IMR-90 (cell line): ENCODE measurements around the gene NHLRC2. TPM values are rescaled to one million over a fixed set of nuclear protein-coding genes. Genes with fewer than 3 reads are reported as not detected.

Experiments
- ATAC-seq: fragments of 200-7000 bp; cut with Tn5 transposase; 2 replicates; pipeline ENCODE4 v1.9.1; 2020; ENCODE audit warnings: low read depth, mild to moderate bottlenecking, moderate library complexity
- BruUV-seq: library from RNA; stranded (reverse); fragments of 400-500 nt; replicated peaks from 2 replicates; lab custom pipeline; 2021; lab: Mats Ljungman, UMichigan
- CTCF ChIA-PET: fragments of 300-600 bp; formaldehyde crosslinking; extraction: SDS; loops from one replicate; lab custom pipeline; 2021; ENCODE audit warnings: antibody characterized with exemption; lab: Yijun Ruan, JAX
- POLR2A ChIA-PET: fragments of 300-600 bp; sonication (Branson Sonifier 250); formaldehyde crosslinking; loops from one replicate; lab custom pipeline; 2022; ENCODE audit warnings: antibody characterized with exemption; ENCODE audit not compliant: unreplicated experiment; lab: Charles Lee
- DNase-seq: peaks from one replicate; pipeline ENCODE4 v3.0.0; 2013
- H2AFZ ChIP-seq: replicated peaks from 2 replicates; pipeline ENCODE3; 2013; ENCODE audit warnings: low read length, mild to moderate bottlenecking; ENCODE audit not compliant: poor library complexity
- H2AK5ac ChIP-seq: 2 replicates; pipeline ENCODE4 v1.6.1; 2013; ENCODE audit warnings: low read depth, low read length, inconsistent platforms
- H2AK9ac ChIP-seq: replicated peaks from 2 replicates; pipeline ENCODE3; 2013; ENCODE audit warnings: mild to moderate bottlenecking, low read depth, low read length, moderate library complexity; ENCODE audit not compliant: poor library complexity
- H2BK120ac ChIP-seq: 2 replicates; pipeline ENCODE4 v1.6.1; 2013; ENCODE audit warnings: low read depth, low read length, inconsistent platforms
- H2BK15ac ChIP-seq: 3 replicates; pipeline ENCODE4 v1.6.1; 2013; ENCODE audit warnings: low read depth, low read length, inconsistent platforms
- H2BK20ac ChIP-seq: 2 replicates; pipeline ENCODE4 v1.6.1; 2013; ENCODE audit warnings: low read depth, mild to moderate bottlenecking, inconsistent platforms, low read length, moderate library complexity
- H2BK5ac ChIP-seq: 2 replicates; pipeline ENCODE4 v1.6.1; 2013; ENCODE audit warnings: mild to moderate bottlenecking, low read depth, low read length, inconsistent platforms; ENCODE audit not compliant: poor library complexity, severe bottlenecking
- H3K14ac ChIP-seq: replicated peaks from 2 replicates; pipeline ENCODE4 v1.6.1; 2013; ENCODE audit warnings: low read depth, low read length, inconsistent platforms
- H3K18ac ChIP-seq: 2 replicates; pipeline ENCODE4 v1.6.1; 2013; ENCODE audit warnings: low read depth, low read length, control low read depth
- H3K23ac ChIP-seq: 2 replicates; pipeline ENCODE4 v1.6.1; 2013; ENCODE audit warnings: low read depth, low read length, inconsistent platforms
- H3K27ac ChIP-seq: 2 replicates; pipeline ENCODE4 v1.5.1; 2013; ENCODE audit warnings: mild to moderate bottlenecking, control low read depth, low read length; ENCODE audit not compliant: insufficient read depth
- H3K27me3 ChIP-seq: 2 replicates; pipeline ENCODE4 v1.6.1; 2013; ENCODE audit warnings: low read length; ENCODE audit not compliant: control insufficient read depth, insufficient read depth
- H3K36me3 ChIP-seq: 2 replicates; pipeline ENCODE4 v1.6.1; 2013; ENCODE audit warnings: low read length, mixed read lengths; ENCODE audit not compliant: control insufficient read depth, insufficient read depth
- H3K4ac ChIP-seq: 2 replicates; pipeline ENCODE4 v1.6.1; 2013; ENCODE audit warnings: low read depth, low read length, inconsistent platforms
- H3K4me1 ChIP-seq: 2 replicates; pipeline ENCODE4 v1.6.1; 2013; ENCODE audit warnings: low read length, mixed read lengths; ENCODE audit not compliant: control insufficient read depth, insufficient read depth
- H3K4me2 ChIP-seq: 2 replicates; pipeline ENCODE4 v1.6.1; 2013; ENCODE audit warnings: low read depth, mild to moderate bottlenecking, control low read depth, low read length, moderate library complexity
- H3K4me3 ChIP-seq: 2 replicates; pipeline ENCODE4 v1.5.1; 2013; ENCODE audit warnings: low read depth, mild to moderate bottlenecking, control low read depth, low read length, moderate library complexity; ENCODE audit not compliant: insufficient read depth
- H3K56ac ChIP-seq: 2 replicates; pipeline ENCODE4 v1.6.1; 2013; ENCODE audit warnings: low read length, inconsistent platforms; ENCODE audit not compliant: insufficient read depth; ENCODE audit errors: extremely low read depth
- H3K79me1 ChIP-seq, 2 experiments: 2 replicates each; pipeline ENCODE4 v1.6.1; 2013; ENCODE audit warnings: low read length in 2 of 2, inconsistent platforms in 1 of 2, low read depth in 1 of 2
- H3K9ac ChIP-seq: 2 replicates; pipeline ENCODE4 v1.6.1; 2013; ENCODE audit warnings: low read depth, low read length, control low read depth
- H3K9me1 ChIP-seq: 2 replicates; pipeline ENCODE4 v1.6.1; 2013; ENCODE audit warnings: low read length, inconsistent platforms; ENCODE audit not compliant: insufficient read depth
- H3K9me3 ChIP-seq: 2 replicates; pipeline ENCODE4 v1.6.1; 2013; ENCODE audit warnings: low read length; ENCODE audit not compliant: control insufficient read depth, insufficient read depth
- H4K20me1 ChIP-seq: 2 replicates; pipeline ENCODE4 v1.6.1; 2013; ENCODE audit warnings: low read length, inconsistent platforms; ENCODE audit not compliant: insufficient read depth
- H4K5ac ChIP-seq: 2 replicates; pipeline ENCODE4 v1.6.1; 2013; ENCODE audit warnings: mild to moderate bottlenecking, low read depth, low read length, control low read depth
- H4K8ac ChIP-seq, 2 experiments: 2 replicates each; pipeline ENCODE4 v1.6.1; 2013; ENCODE audit warnings: low read depth in 2 of 2, low read length in 2 of 2, control low read depth in 1 of 2, inconsistent platforms in 1 of 2
- H4K91ac ChIP-seq: 2 replicates; pipeline ENCODE4 v1.6.1; 2013; ENCODE audit warnings: low read depth, low read length, inconsistent platforms; ENCODE audit not compliant: insufficient read depth
- ELK1 ChIP-seq: fragments of 150-350 bp; IDR thresholded peaks from 2 replicates; pipeline ENCODE4 v1.6.1; 2016; ENCODE audit warnings: low read depth, mild to moderate bottlenecking, low read length, moderate library complexity, borderline replicate concordance
- MAFK ChIP-seq: IDR thresholded peaks from 2 replicates; pipeline ENCODE4 v1.6.1; 2012; ENCODE audit warnings: low read depth, low read length, improper control_type of control experiment
- MAZ ChIP-seq: IDR thresholded peaks from 2 replicates; pipeline ENCODE4 v1.6.1; 2012; ENCODE audit warnings: low read depth, mild to moderate bottlenecking, low read length, improper control_type of control experiment, moderate library complexity, borderline replicate concordance
- WGBS, 2 experiments: methylation state at CpG; one replicate each; pipeline versions ENCODE4 v1.1.5 to v1.1.7; 2013; ENCODE audit warnings: missing lambda C conversion rate in 2 of 2; ENCODE audit not compliant: insufficient read length in 1 of 2; ENCODE audit errors: extremely low coverage in 2 of 2; 5-methylcytosine and 5-hydroxymethylcytosine counted together
- dilution Hi-C: fragments of 300-500 bp; cut with HindIII; formaldehyde crosslinking; loops from one replicate; pipeline ENCODE4 v1.14.3; 2018; ENCODE audit warnings: low sequenced_read_pairs; ENCODE audit not compliant: unreplicated experiment
- in situ Hi-C: fragments of 300-500 bp; cut with MboI; formaldehyde crosslinking; loops from 3 replicates; pipeline ENCODE4 v1.14.3; 2019; ENCODE audit warnings: low sequenced_read_pairs, inconsistent platforms, mixed read lengths
- intact Hi-C: fragments of 100-400 bp; cut with micrococcal nuclease; formaldehyde crosslinking; loops from 2 replicates; pipeline ENCODE4 v1.10.0; 2022
- polyA plus RNA-seq, 3 experiments: library from polyadenylated mRNA; depleted of rRNA; stranded (reverse); fragments of >200 nt; gene quantifications; 2 replicates each; pipeline ENCODE4 v1.2.3, GENCODE V29; 2012; ENCODE audit warnings: low replicate concordance in 1 of 3
- total RNA-seq: library from RNA; depleted of rRNA; stranded (reverse); fragments of >200 nt; gene quantifications from 2 replicates; pipeline ENCODE4 v1.2.3, GENCODE V29; 2012

The NHLRC2 gene
- total and polyA plus RNA-seq, 2 of the 4 experiments (the other 2 are of a cell fraction), result 3.0 to 11.8 TPM

DNA sequence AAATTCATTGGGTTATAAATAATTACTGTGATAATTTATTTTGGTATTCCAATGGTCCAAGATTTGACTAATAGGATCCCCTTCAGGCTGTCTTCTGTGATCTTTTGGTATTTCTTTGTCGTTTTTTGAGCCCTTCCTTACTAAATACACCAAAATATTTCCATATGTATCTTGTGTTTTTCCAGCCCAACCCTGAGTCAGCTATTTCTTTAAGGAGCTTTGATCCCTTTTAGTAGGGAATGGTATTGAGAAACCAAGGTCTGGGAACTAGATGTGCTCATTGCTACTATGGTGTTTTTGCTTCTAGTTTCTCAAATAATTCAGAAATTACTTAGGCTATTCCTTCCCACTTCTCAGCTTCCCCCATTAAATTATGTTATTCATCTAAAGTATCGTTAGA, 15.3 kb downstream of the NHLRC2 start:
- no peak overlapping the region for H2BK15ac ChIP-seq
- no peak overlapping the region for H4K91ac ChIP-seq
- WGBS, 2 experiments, result no CpG with 5 or more reads among the region's 2 CpGs

More for the DNA sequence above, 15.3 kb downstream of the NHLRC2 start:
- no peaks in the 10 kb centered on the region for H4K20me1 ChIP-seq
- ChIA-PET POLR2A (no interaction called here), CTCF (no interaction called here)
- no peak overlapping the region for H3K18ac ChIP-seq
- no peaks in the 10 kb centered on the region for H3K9me3 ChIP-seq
- H4K5ac ChIP-seq, result no peak overlapping the region
- peaks cover 10 to 17% of the 10 kb centered on the region in 2 experiments for H3K79me1 ChIP-seq
- H2AK9ac ChIP-seq, result no peak overlapping the region
- in situ Hi-C loops, result no loop called here
- H3K36me3 ChIP-seq, result peaks cover 1% of the 10 kb centered on the region; the same call in 1 of the 2 replicates
- H3K14ac ChIP-seq, result no peak overlapping the region
- TF ChIP-seq MAFK, result peak; percentile 54
- no peak for TF ChIP-seq ELK1
- TF ChIP-seq MAZ, result no peak
- H3K4ac ChIP-seq, result no peak overlapping the region
- dilution Hi-C loops, result no loop called here
- H2AK5ac ChIP-seq, result no peak overlapping the region
- ATAC-seq, result no peak
- H3K23ac ChIP-seq, result no peak overlapping the region
- H2BK20ac ChIP-seq, result no peak overlapping the region
- no peak overlapping the region for H3K4me3 ChIP-seq
- no peaks in the 10 kb centered on the region for H3K27me3 ChIP-seq
- H3K56ac ChIP-seq, result no peak overlapping the region
- H4K8ac ChIP-seq, result no peak overlapping the region
- DNase-seq, result no peak
- H2BK5ac ChIP-seq, result no peak overlapping the region
- no peak overlapping the region for H2BK120ac ChIP-seq
- H2AFZ ChIP-seq, result no peak overlapping the region
- no peaks in the 10 kb centered on the region for H3K9me1 ChIP-seq
- no peak overlapping the region for H3K4me2 ChIP-seq
- no TSS peak for BruUV-seq
- no peak overlapping the region for H3K9ac ChIP-seq
- intact Hi-C loops, result no loop called here
- no peak overlapping the region for H3K27ac ChIP-seq
- no peaks in the 10 kb centered on the region for H3K4me1 ChIP-seq
